Hepatocyte (in vitro differentiated cells): Measurements from ENCODE around the gene MT1G. TPM values are rescaled to one million over a fixed set of nuclear protein-coding genes. Genes with fewer than 3 reads are reported as not detected.

Experiments
- DNase-seq: peaks from one replicate; pipeline ENCODE4 v3.0.0-alpha.2; 2016; ENCODE audit warnings: low spot score
- H2AFZ ChIP-seq: fragments of 200-600 bp; sonication (generic); 2 replicates; pipeline ENCODE4 v1.6.0; 2016; ENCODE audit warnings: antibody characterized with exemption, mild to moderate bottlenecking
- H3K27ac ChIP-seq: fragments of 200-600 bp; sonication (generic); 2 replicates; pipeline ENCODE4 v1.5.1; 2016; ENCODE audit warnings: mild to moderate bottlenecking
- H3K27me3 ChIP-seq: fragments of 200-600 bp; sonication (generic); 2 replicates; pipeline ENCODE4 v1.6.1; 2016
- H3K36me3 ChIP-seq: fragments of 200-600 bp; sonication (generic); replicated peaks from 2 replicates; pipeline ENCODE4 v1.5.1; 2016; ENCODE audit warnings: low read depth; ENCODE audit not compliant: insufficient read depth
- H3K4me1 ChIP-seq: fragments of 200-600 bp; sonication (generic); 2 replicates; pipeline ENCODE4 v1.5.1; 2016; ENCODE audit warnings: mild to moderate bottlenecking, moderate library complexity; ENCODE audit not compliant: insufficient read depth
- H3K4me2 ChIP-seq: fragments of 200-600 bp; sonication (generic); 2 replicates; pipeline ENCODE4 v1.6.0; 2016
- H3K4me3 ChIP-seq: fragments of 200-600 bp; sonication (generic); 2 replicates; pipeline ENCODE4 v1.5.1; 2016; ENCODE audit warnings: mild to moderate bottlenecking
- H3K79me2 ChIP-seq: fragments of 200-600 bp; sonication (generic); 2 replicates; pipeline ENCODE4 v1.6.0; 2017; ENCODE audit warnings: mild to moderate bottlenecking
- H3K9me2 ChIP-seq: fragments of 200-600 bp; sonication (generic); replicated peaks from 2 replicates; pipeline ENCODE4 v1.6.0; 2017; ENCODE audit warnings: mild to moderate bottlenecking; ENCODE audit not compliant: insufficient read depth
- H3K9me3 ChIP-seq: fragments of 200-600 bp; sonication (generic); 2 replicates; pipeline ENCODE4 v1.5.1; 2016; ENCODE audit warnings: low read depth, mild to moderate bottlenecking
- H4K20me1 ChIP-seq: fragments of 200-600 bp; sonication (generic); 2 replicates; pipeline ENCODE4 v1.6.0; 2016; ENCODE audit warnings: mild to moderate bottlenecking; ENCODE audit not compliant: insufficient read depth, poor library complexity, severe bottlenecking
- CTCF ChIP-seq: fragments of 200-600 bp; sonication (generic); IDR thresholded peaks from 2 replicates; pipeline ENCODE4 v1.5.1; 2016; ENCODE audit warnings: antibody characterized with exemption, mild to moderate bottlenecking; ENCODE audit not compliant: poor library complexity
- EZH2 ChIP-seq: fragments of 200-600 bp; sonication (generic); IDR thresholded peaks from 2 replicates; pipeline ENCODE4 v1.6.1; 2016; ENCODE audit warnings: antibody characterized with exemption, mild to moderate bottlenecking, borderline replicate concordance
- EZH2phosphoT487 ChIP-seq: fragments of 200-600 bp; sonication (generic); IDR thresholded peaks from one replicate; pipeline ENCODE4 v1.6.1; 2018; ENCODE audit warnings: antibody characterized with exemption, mild to moderate bottlenecking, low read depth, moderate library complexity; ENCODE audit not compliant: unreplicated experiment, severe bottlenecking
- WGBS: methylation state at CpG from one replicate; pipeline ENCODE4 v1.1.6; 2016; ENCODE audit warnings: low lambda C conversion rate; ENCODE audit errors: missing lambda C conversion rate; 5-methylcytosine and 5-hydroxymethylcytosine counted together
- polyA plus RNA-seq: library from polyadenylated mRNA; unstranded; fragments of >200 nt; fragmentation: Nextera tagmentation; extraction: Ambion mirVana; gene quantifications from 2 replicates; pipeline ENCODE4 v1.2.1, GENCODE V29; 2016
- total RNA-seq: library from RNA; depleted of rRNA; stranded (reverse); fragments of >200 nt; gene quantifications from 2 replicates; pipeline ENCODE4 v1.2.3, GENCODE V29; 2014

Gene MT1G
- total and polyA plus RNA-seq, 2 experiments from 2014 or later = 44.5 to 64.1 TPM

GRCh38 chr16:56634715-56635440 lies 33.0 kb downstream of the MT1G start:
- no peak for DNase-seq
- Histone ChIP-seq H3K4me2 (peak overlapping the region; percentile 73), H3K4me1 (peaks cover 13% of the 10 kb centered on the region), H3K9me3 (no peaks in the 10 kb centered on the region), H3K79me2 (no peaks in the 10 kb centered on the region), H3K27me3 (peaks cover 100% of the 10 kb centered on the region), H2AFZ (no peak overlapping the region), H3K9me2 (no peaks in the 10 kb centered on the region), H3K36me3 (no peaks in the 10 kb centered on the region), H3K4me3 (no peak overlapping the region), H3K27ac (no peak overlapping the region), H4K20me1 (no peaks in the 10 kb centered on the region)
- TF ChIP-seq EZH2phosphoT487 (peak; percentile 29), CTCF (no peak), EZH2 (no peak)
- WGBS = 5% methylated on average over 42 of the region's 47 CpGs

- no peak for DNase-seq
- Histone ChIP-seq H3K4me1 (peaks cover 13% of the 10 kb centered on the region), H4K20me1 (no peaks in the 10 kb centered on the region), H3K79me2 (no peaks in the 10 kb centered on the region), H3K4me2 (no peak overlapping the region), H3K4me3 (no peak overlapping the region), H3K27me3 (peaks cover 94% of the 10 kb centered on the region), H2AFZ (no peak overlapping the region), H3K9me3 (no peaks in the 10 kb centered on the region), H3K9me2 (no peaks in the 10 kb centered on the region), H3K36me3 (no peaks in the 10 kb centered on the region), H3K27ac (no peak overlapping the region)
- TF ChIP-seq CTCF (no peak), EZH2phosphoT487 (no peak), EZH2 (no peak)
- WGBS = 55% methylated on average over 7 of the region's 7 CpGs
Observed at GRCh38 chr16:56633535-56633934, 34.3 kb downstream of the MT1G start.

- DNase-seq = no peak
- Histone ChIP-seq H3K79me2 (no peaks in the 10 kb centered on the region), H2AFZ (no peak overlapping the region), H3K36me3 (no peaks in the 10 kb centered on the region), H4K20me1 (no peaks in the 10 kb centered on the region), H3K27me3 (peaks cover 90% of the 10 kb centered on the region), H3K4me2 (peak overlapping the region; percentile 89), H3K9me2 (no peaks in the 10 kb centered on the region), H3K4me1 (peaks cover 13% of the 10 kb centered on the region), H3K9me3 (no peaks in the 10 kb centered on the region), H3K4me3 (no peak overlapping the region), H3K27ac (no peak overlapping the region)
- TF ChIP-seq EZH2 (no peak), EZH2phosphoT487 (no peak), CTCF (no peak)
- WGBS = 11% methylated on average over 6 of the region's 6 CpGs
Observed at GRCh38 chr16:56632848-56633365, 35.0 kb downstream of the MT1G start.
